ENCODE data around the gene RNU5D-1.

DNA sequence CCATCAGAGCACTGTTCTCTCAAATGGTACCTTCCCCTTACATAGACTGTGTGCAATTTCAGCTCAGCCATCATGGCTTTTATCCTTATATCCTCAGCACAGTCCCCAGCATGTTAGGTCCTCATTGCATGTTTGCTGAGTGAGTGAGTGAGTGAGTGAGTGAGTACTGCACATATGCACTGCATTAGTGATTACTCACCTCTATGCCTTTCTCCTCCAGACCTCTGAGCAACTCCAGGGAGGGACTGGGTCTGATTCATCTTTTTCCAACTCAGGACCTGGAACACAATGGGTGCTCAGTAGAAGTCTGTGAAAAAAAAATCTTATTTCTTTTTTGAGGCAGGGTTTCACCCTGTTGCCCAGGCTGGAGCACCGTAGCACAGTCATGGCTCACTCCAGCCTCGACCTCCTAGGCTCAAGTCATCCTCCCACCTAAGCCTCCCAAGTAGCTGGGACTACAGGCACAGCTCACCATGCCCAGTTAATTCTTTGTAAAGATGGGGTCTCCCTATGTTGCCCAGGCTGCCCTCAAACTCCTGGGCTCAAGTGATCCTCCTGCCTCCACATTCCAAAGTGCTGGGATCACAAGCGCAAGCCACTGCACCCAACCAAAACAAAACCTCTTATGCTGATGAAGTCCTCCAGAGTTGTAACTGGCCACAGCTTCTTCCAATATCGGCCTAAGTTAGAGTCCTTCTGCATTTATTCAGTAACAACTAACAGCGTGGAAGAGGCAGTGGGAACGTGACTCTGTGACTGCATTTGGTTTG, 23.7 kb downstream of the RNU5D-1 start:
- no peak for TF ChIP-seq POLR2A (IDR thresholded peaks at IDR 0.05)
- TF ChIP-seq, protein P1, sequence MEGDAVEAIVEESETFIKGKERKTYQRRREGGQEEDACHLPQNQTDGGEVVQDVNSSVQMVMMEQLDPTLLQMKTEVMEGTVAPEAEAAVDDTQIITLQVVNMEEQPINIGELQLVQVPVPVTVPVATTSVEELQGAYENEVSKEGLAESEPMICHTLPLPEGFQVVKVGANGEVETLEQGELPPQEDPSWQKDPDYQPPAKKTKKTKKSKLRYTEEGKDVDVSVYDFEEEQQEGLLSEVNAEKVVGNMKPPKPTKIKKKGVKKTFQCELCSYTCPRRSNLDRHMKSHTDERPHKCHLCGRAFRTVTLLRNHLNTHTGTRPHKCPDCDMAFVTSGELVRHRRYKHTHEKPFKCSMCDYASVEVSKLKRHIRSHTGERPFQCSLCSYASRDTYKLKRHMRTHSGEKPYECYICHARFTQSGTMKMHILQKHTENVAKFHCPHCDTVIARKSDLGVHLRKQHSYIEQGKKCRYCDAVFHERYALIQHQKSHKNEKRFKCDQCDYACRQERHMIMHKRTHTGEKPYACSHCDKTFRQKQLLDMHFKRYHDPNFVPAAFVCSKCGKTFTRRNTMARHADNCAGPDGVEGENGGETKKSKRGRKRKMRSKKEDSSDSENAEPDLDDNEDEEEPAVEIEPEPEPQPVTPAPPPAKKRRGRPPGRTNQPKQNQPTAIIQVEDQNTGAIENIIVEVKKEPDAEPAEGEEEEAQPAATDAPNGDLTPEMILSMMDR (IDR thresholded peaks at IDR 0.05), result no peak

Data from lower leg skin (tissue), 3 donors.